GM21526 (cell line): ENCODE data around the gene TRIO.

ENCODE experiments used
- ATAC-seq: cut with Tn5 transposase; IDR thresholded peaks from one replicate; pipeline ENCODE4 v1.9.1; 2021; ENCODE audit warnings: moderate library complexity; ENCODE audit not compliant: unreplicated experiment, low FRiP score

TRIO gene

DNA sequence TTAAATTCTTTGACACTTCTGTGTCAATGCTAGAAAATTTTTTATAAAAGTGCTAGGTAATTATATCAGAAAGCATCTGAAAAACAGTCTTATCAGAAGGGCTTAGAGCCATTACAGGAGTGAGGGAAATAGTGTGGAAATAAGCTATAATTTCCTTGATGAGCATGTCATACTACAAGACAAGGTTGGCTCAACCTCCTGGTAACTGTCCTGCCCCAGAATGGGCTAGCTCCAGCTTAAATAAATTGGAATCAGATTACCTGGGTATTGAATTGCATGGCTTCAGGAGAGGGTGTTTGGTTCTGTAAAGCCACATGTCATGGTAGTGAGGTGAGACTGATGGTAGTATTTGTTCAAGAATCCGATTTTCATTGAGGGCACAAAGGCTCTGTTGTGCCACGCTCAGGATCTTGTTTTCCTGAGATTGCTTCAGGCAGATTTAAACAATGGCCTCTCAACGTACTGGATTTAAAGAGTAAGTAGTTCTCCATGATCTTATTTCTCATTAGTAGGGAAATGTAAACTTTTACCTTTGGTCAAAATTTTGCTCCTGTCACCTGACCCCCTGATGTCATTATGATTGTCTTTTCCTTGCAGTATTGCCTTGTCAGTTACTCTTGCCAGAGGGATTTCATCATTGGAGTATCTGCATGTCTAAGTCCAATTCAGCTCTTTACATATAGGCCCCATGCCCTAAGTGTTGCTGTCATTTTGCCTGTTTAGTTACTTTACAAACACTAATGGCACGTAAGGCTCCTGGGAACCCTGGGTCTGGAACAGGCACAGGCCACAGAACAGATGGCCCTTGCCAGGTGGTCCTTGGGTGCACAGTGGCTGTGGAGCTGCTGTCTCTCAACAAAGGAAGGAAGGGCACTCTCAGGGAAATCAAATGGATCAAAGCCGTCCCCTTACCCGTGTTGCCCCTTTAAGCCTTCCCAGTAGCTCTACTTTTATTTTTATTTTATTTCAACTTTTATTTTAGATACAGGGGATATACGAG lies 21.3 kb downstream of the TRIO start:
- ATAC-seq: no peak

DNA sequence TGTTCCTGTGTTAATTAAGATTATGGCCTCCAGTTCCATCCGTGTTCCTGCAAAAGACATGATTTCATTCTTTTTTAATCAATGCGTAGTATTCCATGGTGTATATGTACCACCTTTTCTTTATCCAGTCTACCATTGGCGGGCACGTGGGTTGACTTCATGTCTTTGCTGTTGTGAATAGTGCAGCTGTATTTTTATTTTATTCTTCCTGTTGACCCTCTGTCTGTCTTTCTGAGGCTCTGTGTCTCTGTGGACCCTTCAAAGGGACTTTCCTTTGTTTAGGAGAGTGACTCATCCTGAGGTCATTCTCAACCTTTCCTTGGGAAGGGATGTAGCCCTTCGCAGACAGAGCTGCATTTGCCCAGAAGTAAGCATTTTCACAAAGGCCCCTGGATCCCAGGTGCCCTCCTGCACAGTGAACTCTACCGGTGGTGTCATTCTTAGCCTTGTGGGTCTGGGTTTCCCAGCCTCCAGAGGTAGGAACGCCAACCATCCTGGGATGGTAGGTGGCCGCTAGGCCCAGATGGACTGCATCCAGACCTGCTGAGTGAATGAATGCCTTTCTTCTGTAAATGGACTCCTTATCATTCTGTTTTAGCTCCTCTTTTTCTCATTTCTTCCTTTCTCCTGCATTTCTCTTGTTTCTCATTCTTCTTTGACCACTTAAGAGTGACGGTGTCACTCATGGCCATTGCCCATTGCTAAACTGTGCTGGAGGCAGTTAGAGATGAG lies 22.4 kb downstream of the TRIO start:
- ATAC-seq: no peak

DNA sequence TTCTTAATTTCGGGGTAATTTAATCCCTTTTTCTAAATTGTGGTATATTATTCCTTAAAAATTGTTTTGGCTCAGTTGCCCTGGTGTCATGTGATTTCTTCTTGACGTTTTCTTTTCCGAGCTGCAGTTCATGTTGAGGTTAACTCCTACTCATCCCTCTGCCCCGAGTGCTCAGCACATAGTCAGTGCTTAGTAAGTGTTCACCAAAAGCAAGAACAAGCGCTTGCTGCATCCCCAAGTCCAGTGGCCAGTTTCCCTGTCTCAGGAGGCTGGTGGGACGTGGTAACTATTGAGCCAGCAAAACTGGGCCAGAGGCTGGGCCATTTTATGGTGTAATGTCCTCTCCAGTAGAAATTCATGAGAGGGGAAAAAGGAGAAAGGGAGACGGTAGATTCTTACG lies 23.3 kb downstream of the TRIO start:
- no peak for ATAC-seq

DNA sequence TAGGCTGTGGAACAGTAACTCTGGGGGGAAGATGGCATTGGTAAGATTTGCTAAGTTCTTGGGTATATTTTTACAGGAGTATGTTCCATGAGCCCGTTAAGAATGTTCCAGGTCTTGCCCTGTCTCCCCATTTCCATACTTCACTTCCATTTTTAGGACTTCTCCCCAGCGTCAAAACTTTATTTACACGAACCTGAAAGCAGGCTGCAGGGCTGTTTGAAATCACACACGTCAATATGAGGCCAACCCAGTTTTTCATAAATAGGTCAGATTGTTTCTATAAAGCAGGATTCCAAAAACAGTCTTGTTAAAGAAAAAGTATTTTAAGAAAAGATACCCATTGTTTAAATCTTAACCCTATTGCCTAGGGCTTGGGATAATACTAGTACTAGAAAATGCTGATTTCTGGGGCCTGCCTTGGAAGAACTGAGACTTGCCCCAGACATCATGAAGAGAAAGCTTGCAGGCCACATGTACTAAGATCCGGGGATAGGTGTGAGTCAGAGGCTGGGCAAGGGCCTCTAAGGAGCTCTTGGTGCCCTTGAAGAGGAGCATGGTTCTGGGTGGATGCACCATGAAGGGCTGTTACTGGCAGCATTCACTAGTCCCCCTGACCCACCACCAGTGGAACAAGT lies 24.2 kb downstream of the TRIO start:
- ATAC-seq: no peak

DNA sequence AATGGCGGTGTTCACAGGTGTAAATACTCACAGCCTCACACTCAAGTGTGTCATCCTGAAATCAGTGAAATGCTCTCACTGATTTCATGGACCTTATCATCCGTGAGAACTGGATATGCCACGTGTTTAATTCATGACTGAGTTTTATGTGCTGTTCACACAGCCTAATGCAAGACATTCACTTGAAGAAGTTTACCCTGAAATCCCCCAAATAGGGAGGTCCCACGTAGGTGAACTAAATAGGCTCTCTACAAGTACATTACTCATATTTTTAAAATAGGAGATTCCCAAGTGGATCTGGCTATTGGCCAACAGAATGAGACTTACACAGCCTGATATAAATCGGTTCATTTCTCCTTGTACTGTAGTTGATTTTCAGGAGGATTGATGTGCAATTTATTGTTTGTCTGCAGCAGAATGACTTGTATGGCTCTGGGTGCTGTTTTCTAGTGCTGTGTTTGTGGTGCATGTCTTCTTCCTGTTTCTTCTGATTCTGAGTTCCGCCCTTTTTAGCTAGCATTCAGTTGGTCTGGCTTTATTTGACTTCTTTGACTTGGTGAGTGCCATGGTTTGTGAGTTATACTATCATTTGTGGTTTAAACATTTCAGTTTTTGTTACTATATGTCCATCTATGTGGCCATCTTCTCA lies 25.1 kb downstream of the TRIO start:
- ATAC-seq: peak; percentile 33

DNA sequence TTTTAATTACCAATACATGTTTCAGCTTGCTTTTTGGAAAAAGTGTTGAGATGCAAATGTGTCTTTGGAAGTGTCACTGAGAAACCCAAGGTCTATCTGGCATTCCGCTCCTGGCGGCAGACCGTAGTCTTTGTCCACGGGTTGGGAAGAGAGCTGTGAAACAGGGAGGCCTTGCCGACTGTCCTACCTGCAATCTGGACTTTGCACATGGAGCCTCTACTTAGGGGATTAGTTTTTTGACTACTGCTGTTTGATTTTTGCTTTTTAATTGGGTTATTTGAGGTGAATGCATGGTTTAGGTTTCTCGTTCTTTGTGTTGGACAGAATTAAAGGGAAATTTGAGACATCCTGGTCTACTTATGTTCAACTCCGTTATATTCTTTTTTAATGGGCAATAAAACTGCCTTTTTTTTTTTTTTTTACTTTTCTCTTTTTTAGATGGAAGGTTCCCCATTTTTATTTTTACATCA lies 25.7 kb downstream of the TRIO start:
- no peak for ATAC-seq

DNA sequence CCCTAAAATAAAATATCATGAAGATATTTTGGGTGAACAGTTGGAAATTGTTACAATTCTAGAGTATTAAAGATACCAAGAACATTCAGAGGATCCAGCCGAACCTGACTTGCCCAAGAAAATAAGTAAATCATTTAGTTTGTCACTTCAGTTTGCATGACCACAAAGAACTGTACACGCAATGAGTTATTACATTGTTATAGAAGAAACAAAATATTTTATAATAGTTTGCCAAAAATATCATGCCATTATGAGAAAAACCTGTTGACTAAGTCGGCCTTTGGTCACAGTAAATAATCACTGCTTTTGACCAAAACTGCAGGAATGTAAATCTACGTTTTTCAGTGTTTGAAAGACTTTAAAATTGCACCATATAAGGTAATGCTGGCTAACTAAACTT lies 27.9 kb downstream of the TRIO start:
- no peak for ATAC-seq

DNA sequence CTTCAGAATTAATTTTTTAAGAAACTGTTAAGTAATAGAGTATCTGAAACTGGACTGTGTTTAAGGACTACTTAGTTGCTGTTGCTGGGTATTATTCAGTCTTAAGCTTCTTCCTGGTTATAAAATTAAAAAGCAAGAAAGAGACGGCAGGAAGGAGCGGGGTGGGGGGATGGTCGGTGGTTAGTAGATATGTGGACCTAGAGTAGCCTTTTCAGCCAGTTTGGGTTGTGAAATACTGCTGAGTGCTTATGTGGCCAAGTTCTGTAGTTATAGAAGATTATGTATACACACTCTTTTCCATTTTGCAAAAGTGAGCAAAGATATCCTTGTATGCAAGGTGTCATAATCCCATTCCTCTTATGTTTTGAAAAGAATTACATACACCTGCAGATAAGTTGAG lies 28.5 kb downstream of the TRIO start:
- ATAC-seq: no peak

DNA sequence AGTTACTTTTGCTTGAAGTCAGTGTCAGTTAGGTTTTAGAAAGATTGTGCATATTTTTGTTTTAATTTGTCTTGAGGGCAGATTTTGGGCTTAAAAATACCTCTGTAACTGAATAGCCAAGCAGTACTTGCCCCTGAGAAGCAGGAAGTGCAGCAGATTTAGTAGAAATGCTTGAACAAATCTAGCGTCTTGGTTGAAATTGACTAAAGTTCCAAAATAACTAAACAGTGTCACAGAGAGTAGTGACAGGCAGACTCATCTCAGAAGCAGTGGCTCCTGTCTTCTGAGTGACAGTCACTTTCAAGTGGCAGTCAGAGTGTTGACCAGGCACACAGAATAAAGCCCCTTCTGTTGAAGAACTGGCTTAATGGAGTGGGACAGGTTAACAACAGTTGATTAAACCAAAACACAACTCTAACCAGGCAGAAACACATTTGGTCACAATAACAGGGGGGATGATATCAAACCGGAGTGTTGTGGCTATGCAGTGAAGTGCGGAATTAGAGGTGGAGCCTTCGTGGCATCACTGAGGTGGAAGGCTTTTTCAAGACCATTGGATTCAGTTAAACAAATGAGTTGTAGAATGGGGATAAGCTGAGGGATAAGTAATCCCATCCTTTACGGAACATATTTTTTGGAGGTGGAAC lies 29.1 kb downstream of the TRIO start:
- peak; percentile 54 for ATAC-seq

DNA sequence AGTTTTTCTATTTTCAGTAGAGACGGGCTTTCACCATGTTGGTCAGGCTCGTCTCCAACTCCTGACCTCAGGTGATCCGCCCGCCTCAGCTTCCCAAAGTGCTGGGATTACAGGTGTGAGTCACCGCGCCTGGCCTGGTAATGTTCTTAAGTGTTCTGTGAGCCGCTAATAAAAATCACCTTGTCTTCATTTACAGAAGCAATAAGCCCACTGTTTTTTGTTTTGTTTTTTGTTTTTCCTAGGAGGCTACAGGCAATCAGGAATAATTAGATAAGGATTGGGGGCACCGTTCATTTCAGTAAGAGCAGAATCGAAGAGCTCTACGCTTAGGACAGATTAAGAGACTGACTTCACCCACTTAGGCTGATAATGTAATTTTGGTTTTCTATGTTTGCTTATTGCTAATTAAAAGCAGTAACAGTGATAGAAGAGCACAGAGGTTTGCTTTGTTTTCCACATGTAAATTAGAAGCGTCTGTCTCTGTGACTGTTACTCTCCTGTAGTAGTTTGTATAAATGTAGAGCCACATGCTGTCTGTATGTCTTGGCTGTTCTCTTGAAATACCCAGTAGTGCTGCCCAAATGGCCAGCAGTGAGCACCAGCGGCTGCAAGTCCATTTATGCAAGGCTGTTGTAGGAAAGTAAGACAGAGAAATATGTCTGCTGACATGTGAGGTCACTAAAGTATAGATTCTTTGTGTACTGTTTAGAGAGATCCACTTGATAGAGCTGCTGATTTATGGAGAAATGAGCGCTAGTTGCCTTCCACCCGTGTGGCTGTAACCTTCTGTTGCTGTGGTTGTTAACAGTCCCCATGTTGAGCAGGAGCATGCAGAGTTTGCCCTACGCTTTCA lies 30.5 kb downstream of the TRIO start:
- ATAC-seq: no peak

DNA sequence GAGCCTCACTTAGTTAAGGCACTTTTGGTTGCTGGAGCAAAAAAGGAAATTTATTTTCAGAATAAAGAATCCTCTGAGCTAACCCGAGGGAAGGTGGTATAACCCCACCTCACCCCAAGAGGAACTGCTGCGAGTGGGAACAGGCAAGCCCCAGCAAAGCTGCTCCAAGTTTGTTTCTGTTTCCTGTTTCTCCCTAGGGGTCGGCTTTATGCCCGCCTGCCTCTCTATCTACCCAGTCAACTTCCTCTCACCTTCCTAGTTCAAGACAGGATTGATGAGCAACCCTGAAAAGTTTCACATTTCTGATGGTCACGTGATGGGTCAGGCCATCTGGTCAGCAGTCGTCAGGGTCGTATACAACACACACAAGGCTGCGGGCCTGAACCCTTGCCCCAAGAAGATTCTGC lies 31.1 kb downstream of the TRIO start:
- ATAC-seq: no peak

DNA sequence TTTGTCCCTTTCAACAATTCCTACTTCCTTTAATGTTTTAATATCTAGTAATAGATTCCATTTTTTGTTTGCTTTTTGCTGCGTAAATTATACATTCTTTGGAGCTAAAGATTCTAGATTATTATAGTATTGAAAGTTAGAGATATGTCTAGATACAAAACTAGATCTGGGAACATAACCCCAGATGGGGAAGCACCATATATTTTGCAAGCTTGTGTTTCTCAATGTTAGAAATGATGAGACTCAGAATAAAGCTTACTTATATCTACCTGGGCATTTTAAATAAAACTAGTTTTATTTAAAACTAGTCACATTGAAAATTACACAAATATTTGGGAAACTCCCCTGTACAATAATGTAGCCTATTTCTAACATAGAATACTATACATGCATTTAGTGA lies 32.2 kb downstream of the TRIO start:
- no peak for ATAC-seq

DNA sequence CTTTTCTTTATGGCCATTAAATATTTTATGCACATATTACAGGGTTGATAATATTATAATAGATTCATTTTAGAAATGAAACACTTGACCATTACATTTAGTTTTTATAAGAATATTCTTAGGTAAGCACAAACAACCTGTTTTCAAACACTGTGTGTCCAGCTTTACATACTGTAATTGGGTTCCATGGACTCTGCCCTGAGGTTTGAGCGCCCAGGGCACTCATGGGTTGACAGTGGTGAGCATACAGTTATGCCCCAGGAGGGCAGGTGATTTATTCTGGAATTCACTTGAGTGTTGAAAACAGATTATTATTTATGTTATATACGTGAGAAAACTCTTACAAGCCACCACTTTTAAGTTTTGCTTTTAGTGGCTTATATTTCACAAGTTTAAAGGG lies 33.7 kb downstream of the TRIO start:
- no peak for ATAC-seq

DNA sequence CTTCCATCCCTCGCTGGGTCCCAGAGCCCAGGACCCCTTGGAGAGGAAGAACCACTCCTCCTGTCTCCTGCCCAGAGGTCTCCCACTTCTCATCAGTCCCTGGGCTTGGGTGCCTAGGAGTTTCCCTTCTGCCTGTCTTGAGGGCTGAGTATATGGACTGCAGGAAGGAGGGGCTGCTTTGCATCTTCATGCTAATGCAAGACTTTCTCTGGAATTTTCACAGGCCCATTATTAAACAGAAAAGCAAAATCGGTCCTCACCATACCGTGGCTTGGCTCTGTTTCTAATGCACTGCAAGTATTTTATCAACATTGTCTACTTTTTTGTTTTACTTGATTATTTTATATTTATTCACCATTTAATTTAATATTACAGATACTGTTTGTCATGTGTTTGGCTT lies 34.5 kb downstream of the TRIO start:
- ATAC-seq: no peak

DNA sequence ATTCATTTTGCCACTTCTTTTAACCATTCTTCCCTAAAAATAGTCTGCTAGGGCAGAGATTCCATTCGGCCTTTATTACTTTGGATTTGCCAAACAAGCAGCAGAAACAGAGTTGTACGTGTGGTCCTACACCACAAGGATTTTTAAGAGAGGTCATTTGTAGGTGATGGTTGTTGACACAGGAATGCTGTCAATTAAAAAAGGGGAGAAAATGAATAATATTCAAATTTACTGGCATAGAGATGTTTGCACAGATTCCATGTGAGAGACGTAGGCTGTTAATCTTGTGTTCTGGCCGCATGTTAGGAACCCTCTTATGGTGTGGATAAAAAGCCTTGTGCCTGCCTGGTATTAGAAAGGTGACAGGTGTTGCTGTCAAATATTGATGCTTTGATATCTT lies 34.9 kb downstream of the TRIO start:
- ATAC-seq: no peak

DNA sequence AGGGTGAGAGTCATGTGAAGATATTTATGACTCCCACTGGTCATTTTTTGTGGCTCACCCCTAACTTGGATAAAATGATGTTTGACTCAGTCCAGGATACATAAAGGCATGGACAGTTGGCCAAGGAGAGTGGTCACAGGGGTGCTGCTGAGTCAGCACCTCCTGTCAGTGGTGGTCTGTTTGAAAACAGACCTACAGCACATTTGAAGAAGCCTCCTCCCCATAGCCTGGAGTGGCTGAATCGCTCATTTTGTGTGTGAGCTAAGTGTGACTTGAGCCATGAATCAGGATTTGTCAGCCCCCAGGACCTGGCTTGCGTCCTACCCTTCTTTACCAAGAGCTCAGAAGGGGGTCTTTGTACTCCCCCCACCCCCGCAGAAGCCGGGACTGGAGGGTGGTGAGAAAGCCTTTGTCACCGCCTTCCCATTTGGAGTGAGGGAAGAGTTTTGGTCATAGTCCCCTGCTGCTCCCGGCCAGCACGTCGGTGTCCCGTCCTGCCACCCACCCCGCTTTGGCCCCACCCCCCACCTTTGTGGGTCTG lies 35.6 kb downstream of the TRIO start:
- ATAC-seq: no peak

DNA sequence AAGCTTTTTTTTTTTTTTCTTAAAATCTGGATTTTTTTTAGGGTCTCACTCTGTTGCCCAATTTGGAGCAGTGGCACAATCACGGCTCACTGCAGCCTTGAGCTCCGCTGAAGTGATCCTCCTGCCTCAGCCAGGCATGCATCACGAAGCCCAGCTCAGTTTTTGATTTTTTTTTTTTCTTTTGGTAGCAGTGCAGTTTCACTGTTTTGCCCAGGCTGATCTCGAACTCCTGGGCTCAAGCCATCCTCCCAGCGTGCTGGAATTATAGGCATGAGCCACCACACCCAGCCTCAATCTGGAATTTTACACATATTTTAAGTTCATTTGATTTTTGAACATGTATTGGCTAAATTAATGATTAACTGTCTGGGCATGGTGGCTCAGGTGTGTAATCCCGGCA lies 36.3 kb downstream of the TRIO start:
- ATAC-seq: no peak

DNA sequence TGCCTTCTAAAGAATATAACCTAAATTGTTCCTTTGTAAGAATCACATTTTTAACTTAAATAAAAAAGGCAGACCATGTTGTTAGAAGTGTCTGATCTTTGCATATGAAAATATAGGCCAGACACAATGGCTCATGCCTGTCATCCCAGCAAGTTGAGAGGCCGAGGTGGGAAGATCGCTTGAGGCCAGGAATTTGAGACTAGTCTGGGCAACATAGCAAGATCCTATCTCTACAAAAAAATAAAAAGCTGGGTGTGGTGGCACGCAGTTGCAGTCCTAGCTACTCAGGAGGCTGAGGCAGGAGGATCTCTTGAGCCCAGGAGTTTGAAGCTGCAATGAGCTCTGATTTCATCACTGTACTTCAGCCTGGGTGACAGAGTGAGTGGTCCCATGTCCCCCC lies 37.3 kb downstream of the TRIO start:
- no peak for ATAC-seq
